ENCODE results near the gene MRPL2. TPM values are rescaled to one million over a fixed set of nuclear protein-coding genes. Genes with fewer than 3 reads are reported as not detected.
A peak's percentile ranks its signal among the peaks of the same experiment; 100 is the strongest.

The MRPL2 gene
- total RNA-seq, 1 donor from 2014 or later, result 47.4 TPM

DNA sequence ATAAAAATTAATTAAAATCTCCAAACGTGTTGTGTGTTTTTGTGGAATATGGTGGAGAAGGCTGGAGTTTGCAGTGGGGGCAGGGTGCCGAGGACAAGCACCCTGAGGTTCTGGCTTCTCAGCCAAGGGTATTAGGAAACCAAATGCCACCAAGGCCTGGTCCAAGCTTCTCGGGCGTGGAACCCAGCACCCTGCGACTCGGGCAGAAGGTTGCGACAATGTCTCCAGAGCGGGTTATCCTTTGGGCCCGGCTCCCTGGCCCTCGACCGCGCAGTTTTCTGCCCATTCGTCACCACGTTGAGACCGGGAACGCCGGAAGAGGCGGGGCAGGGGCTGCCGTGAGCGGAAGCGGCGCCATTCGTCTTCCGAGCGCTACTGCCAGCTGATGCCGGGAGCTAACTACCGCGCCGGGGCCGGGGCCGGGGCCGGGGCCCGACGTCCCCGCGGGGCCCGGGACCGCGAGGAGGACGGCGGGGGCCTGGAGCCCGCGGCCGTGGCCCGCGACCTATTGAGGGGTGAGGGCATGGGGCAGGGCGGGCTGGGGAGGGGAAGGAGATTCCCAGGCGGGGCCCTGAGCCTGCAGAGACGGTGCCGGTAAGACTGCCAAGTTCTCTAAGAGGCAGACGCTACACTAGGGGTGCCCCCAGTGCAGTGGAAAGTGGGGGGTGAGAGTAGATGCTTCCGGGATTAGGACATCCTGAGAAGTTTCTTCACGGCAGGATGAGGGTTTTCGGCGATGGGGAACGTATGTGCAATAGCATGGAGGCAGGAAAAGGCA lies 37.8 kb downstream of the MRPL2 start, which contains the start of gene RRP36:
Gene RRP36 (plus strand): TSS at position 354 of the 778 bp plus-strand sequence. CDS start 32 bp downstream, at position 386.
- FAIRE-seq (no peak), DNase-seq (ENCODE audit: low read depth) (peak; percentile 48)
- H3K4me2 ChIP-seq (ENCODE audit: low read length), result peak within 1 kb of the TSS; percentile 95
- TF ChIP-seq EZH2 (IDR thresholded peaks at IDR 0.05; ENCODE audit: insufficient read depth, low read length), result no peak
- TF ChIP-seq, protein P1, sequence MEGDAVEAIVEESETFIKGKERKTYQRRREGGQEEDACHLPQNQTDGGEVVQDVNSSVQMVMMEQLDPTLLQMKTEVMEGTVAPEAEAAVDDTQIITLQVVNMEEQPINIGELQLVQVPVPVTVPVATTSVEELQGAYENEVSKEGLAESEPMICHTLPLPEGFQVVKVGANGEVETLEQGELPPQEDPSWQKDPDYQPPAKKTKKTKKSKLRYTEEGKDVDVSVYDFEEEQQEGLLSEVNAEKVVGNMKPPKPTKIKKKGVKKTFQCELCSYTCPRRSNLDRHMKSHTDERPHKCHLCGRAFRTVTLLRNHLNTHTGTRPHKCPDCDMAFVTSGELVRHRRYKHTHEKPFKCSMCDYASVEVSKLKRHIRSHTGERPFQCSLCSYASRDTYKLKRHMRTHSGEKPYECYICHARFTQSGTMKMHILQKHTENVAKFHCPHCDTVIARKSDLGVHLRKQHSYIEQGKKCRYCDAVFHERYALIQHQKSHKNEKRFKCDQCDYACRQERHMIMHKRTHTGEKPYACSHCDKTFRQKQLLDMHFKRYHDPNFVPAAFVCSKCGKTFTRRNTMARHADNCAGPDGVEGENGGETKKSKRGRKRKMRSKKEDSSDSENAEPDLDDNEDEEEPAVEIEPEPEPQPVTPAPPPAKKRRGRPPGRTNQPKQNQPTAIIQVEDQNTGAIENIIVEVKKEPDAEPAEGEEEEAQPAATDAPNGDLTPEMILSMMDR (IDR thresholded peaks at IDR 0.05; ENCODE audit: insufficient read depth, low read depth, low read length), result no peak
- peak within 1 kb of the TSS; percentile 97 for H3K4me3 Mint-ChIP-seq (ENCODE audit: unreplicated experiment)
- H3K4me1 Mint-ChIP-seq (ENCODE audit: low read depth, unreplicated experiment), result peaks cover 11% of the 10 kb centered on the region
- H3K9me3 ChIP-seq (ENCODE audit: insufficient read depth, low read depth, low read length), result no peaks in the 10 kb centered on the region
- peak within 1 kb of the TSS; percentile 74 for H3K27ac ChIP-seq (ENCODE audit: low read depth, low read length)
- peaks cover 16% of the 10 kb centered on the region for H3K36me3 Mint-ChIP-seq (ENCODE audit: low read depth, unreplicated experiment)
- no peaks in the 10 kb centered on the region for H3K27me3 ChIP-seq (ENCODE audit: insufficient read depth, low read length)
- peaks cover 12% of the 10 kb centered on the region for H3K4me1 ChIP-seq (ENCODE audit: insufficient read depth, low read length)
- H3K79me2 ChIP-seq (ENCODE audit: insufficient read depth, low read length), result peaks cover 70% of the 10 kb centered on the region
- peak within 1 kb of the TSS; percentile 97 for H3K27ac Mint-ChIP-seq (ENCODE audit: unreplicated experiment)
- no peaks in the 10 kb centered on the region for H3K9me3 Mint-ChIP-seq (ENCODE audit: unreplicated experiment)
- peak within 1 kb of the TSS; percentile 98 for H3K9ac ChIP-seq (ENCODE audit: low read length)
- peak within 1 kb of the TSS; percentile 94 for H2AFZ ChIP-seq (ENCODE audit: low read depth, low read length)
- peaks cover 37% of the 10 kb centered on the region for H3K36me3 ChIP-seq (ENCODE audit: insufficient read depth, low read length)
- peak within 1 kb of the TSS; percentile 100 for H3K4me3 ChIP-seq (ENCODE audit: insufficient read depth, low read depth, low read length)
- peaks cover 31% of the 10 kb centered on the region for H4K20me1 ChIP-seq (ENCODE audit: insufficient read depth, low read length)
- no peaks in the 10 kb centered on the region for H3K27me3 Mint-ChIP-seq (ENCODE audit: low read depth, unreplicated experiment)

DNA sequence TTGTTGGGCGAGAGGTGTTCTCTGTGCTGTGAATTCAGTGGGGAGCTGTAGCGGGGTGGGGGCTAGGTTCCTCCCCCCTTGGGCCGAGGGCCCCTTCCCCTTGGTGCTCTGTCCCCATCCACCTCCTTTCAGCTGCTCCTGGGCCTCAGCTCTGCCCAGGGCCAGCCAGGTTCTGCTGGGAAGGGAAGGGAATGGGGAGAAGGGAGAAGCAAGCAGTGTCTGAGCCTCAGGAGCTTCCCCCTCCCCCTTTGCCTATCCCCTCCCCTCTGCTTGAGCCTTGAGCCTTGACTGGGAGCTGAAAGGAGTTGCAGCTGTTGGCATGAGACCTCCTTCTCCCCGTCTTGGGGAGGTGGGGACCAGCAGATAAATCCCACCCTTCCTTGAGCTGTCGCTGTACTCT lies 38.4 kb downstream of the MRPL2 start:
- H3K27ac Mint-ChIP-seq (ENCODE audit: unreplicated experiment), result peak overlapping the region; percentile 62
- Histone ChIP-seq H4K20me1 (ENCODE audit: insufficient read depth, low read length) (peaks cover 32% of the 10 kb centered on the region), H2AFZ (ENCODE audit: low read depth, low read length) (peak overlapping the region; percentile 94), H3K79me2 (ENCODE audit: insufficient read depth, low read length) (peaks cover 76% of the 10 kb centered on the region), H3K4me1 (ENCODE audit: insufficient read depth, low read length) (peaks cover 13% of the 10 kb centered on the region), H3K27me3 (ENCODE audit: insufficient read depth, low read length) (no peaks in the 10 kb centered on the region), H3K4me3 (ENCODE audit: insufficient read depth, low read depth, low read length) (peak overlapping the region; percentile 100), H3K36me3 (ENCODE audit: insufficient read depth, low read length) (peaks cover 31% of the 10 kb centered on the region), H3K9ac (ENCODE audit: low read length) (peak overlapping the region; percentile 98), H3K27ac (ENCODE audit: low read depth, low read length) (peak overlapping the region; percentile 74), H3K9me3 (ENCODE audit: insufficient read depth, low read depth, low read length) (no peaks in the 10 kb centered on the region), H3K4me2 (ENCODE audit: low read length) (peak overlapping the region; percentile 95)
- H3K9me3 Mint-ChIP-seq (ENCODE audit: unreplicated experiment), result no peaks in the 10 kb centered on the region
- no peaks in the 10 kb centered on the region for H3K27me3 Mint-ChIP-seq (ENCODE audit: low read depth, unreplicated experiment)
- DNase-seq (ENCODE audit: low read depth), result no peak
- peaks cover 11% of the 10 kb centered on the region for H3K4me1 Mint-ChIP-seq (ENCODE audit: low read depth, unreplicated experiment)
- TF ChIP-seq EZH2 (IDR thresholded peaks at IDR 0.05; ENCODE audit: insufficient read depth, low read length), result no peak
- TF ChIP-seq, protein P1 (IDR thresholded peaks at IDR 0.05; ENCODE audit: insufficient read depth, low read depth, low read length), result no peak
- H3K36me3 Mint-ChIP-seq (ENCODE audit: low read depth, unreplicated experiment), result peaks cover 13% of the 10 kb centered on the region
- peak overlapping the region; percentile 85 for H3K4me3 Mint-ChIP-seq (ENCODE audit: unreplicated experiment)
- FAIRE-seq, result no peak
